GM18511 (cell line): ENCODE measurements around the gene SFSWAP.
"Not testable (repeated sequence)": the region's sequence is repeated elsewhere in the genome, so short reads cannot be mapped to it uniquely, and the experiment has no call there.

Experiments used
- ATAC-seq: cut with Tn5 transposase; IDR thresholded peaks from one replicate; pipeline ENCODE4 v1.9.1; 2021; ENCODE audit warnings: mild to moderate bottlenecking, moderate library complexity; ENCODE audit not compliant: unreplicated experiment

The SFSWAP gene

DNA sequence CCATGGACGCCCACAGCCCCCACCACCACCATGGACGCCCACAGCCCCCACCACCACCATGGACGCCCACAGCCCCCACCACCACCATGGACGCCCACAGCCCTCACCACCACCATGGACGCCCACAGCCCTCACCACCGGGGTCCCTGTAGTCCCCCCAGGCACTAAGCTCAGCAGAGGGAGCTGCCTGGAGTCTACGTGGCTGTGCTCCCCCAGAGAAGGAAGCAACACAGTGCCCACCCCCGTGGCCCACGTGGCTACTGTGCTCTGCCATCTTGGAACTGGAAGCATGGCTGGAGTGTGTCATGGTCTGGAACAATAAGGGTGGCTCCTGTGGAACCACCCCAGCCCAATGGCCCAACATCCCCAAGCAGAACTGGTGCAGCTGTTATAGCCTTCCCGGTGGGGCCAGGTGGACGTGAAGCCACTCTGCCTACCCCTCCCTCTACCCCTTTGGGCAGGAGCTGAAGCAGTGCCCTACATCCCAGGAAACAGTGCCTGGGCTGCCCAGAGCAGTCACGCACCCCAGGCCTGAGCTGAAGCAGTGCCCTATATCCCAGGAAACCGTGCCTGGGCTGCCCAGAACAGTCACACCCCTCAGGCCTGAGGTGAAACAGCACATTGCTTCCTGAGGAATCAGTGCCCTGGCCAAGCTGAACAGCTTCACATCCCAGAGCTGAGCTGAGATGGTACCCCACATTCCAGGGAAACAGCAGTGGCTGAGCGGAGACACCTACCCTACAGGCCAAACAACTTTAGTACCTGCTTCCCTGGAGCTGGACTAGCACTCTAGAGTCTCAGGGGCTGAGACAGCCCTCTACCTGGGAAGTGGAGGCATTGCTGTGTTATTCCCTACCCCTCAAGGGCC lies 9.0 kb upstream of the SFSWAP start:
- no peak for ATAC-seq

DNA sequence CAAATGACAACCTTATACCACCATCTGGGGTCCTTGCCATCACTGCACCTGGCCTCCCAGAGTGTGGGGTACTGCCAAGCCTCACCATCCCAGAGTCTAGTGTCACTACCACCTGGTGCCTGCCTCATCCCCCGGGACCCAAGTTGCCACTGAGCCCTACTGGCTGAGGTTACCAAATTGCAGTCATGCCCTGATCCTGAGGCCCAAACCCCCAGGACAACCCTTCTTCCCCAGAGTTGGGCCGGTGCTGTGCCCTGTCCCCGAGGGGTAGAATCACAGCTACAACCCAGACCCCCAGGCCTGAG lies 8.4 kb upstream of the SFSWAP start:
- no peak for ATAC-seq

DNA sequence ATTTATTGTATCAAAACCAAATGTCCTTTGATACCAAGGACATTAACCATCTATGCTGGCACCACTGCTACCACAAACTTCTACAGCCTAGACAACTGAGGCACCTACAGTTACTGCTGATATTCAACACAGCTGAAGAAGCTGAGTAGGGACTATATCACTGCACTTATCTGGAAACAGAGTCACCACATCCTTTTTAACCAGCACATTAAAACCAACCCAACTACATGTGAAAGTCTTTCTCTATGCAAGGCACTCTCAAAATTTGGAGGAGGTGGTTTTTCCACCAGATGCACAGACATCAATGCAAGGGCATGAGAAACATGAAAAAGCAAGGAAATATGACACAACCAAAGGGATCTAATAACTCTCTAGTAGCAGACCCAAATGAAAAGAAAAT lies 7.7 kb upstream of the SFSWAP start:
- no peak for ATAC-seq

DNA sequence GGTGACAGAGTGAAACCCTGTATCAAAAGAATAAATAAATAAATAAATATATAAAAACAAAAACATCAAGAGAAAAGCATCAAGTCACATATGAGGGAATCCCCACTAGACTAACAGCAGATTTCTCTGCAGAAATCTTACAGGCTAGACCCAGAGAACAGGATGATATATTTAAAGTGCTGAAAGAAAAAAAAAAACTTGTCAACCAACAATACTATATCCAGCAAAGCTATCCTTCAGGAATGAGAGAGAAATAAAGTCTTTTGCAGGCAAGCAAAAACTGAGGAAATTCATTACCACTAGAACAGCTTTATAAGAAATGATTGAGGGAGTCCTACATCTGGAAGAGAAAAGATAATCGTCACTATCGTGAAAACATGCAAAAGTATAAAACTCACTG lies 6.4 kb upstream of the SFSWAP start:
- no peak for ATAC-seq

DNA sequence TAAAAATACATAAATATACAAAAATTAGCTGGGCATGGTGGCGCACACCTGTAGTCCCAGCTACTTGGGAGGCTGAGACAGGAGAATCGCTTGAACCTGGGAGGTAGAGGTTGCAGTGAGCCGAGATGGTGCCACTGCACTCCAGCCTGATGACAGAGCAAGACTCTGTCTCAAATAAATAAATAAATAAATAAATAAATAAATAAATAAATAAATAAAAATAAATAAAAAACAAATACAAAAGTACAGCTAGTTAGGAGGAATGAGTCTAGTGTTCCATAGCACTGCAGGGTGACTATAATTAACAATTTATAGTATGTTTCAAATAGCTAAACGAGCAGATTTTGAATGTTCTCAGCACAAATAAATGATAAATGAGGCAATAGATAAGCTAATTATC lies 4.2 kb upstream of the SFSWAP start:
- not testable (repeated sequence) for ATAC-seq

DNA sequence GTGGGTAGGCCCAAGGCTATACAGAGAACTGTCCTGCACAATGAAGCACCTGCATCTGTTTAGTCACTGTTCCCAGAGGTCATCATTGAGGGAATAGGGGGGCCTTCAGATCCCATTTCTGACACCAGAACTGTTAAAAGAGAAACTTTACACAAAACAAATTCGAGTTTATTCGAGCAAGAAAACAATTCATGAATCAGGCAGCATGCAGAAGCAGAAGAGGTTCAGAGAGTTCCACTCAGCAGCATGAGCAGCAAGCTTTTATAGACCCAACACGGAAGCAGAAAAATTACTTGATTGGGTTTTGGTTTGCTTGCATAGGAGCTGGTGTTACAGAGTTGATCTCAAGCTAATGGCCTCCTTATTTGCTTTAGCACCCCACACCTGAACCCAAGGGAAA lies 1.7 kb upstream of the SFSWAP start:
- no peak for ATAC-seq

DNA sequence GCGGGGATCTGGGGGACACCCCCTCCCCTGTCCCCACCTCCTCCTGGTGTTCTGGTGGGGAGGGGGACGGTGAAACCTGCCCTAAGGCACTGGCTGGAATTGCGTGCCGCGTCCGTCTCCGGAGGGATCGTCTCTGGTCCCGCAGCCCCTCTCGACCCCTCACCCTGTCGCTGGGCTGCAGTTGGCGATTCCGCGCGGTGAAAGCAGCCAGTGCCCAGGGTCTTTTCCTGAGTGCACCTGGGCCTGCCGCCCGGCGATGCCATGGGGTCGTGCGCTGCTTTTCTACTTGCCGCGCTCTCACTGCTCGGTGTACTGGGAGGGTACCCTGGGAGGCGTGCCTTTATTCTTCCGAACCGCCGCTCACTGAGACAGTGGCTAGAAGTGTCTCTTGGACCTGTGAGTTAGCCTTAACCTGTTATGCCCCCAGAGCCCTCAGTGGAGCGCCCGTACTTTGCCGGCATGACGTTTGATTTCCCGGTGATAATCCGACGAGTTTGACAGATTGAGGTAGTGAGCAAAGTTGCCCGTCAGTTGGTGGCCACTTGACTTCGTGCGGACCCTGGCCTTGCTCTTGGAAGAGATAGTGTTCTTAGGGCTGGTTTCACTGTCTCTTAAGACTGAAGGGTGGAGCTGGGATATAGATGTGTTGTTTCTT lies 788 bp downstream of the SFSWAP start:
- ATAC-seq, result no peak

DNA sequence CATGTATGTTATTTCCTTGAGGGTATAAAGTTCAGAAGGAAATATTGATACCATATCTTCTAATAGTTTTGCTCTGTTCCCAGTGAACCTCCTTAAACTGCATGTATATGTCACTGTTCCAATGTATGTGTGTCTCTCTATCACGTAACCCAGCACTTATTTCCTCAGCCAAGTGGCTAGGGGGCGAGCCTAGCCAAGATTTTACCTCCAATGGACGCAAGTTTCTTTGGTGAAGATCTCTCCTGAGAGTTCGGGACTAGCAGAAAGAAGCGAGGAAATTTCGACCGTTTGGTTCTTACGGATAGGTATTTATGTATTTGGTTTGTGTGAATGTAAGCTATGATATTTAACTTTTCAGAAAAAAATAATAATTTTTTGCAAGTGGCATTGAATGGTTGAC lies 2.5 kb downstream of the SFSWAP start:
- no peak for ATAC-seq

DNA sequence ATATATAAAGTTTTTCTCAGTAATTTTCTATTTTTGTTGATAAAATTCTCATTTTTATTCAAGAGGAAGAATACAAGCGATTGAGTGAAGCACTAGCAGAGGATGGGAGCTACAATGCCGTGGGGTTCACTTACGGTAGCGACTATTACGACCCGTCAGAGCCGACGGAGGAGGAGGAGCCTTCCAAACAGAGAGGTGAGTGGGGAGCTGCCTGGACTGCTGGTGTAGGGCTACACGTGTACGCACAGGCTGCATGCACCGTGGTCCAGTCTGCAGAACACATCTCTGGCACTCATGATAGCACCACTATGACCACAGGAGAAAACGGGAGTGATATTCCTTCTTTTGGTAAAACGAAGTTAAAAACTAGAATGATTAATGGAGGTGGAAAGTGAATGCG lies 3.9 kb downstream of the SFSWAP start:
- ATAC-seq, result no peak

DNA sequence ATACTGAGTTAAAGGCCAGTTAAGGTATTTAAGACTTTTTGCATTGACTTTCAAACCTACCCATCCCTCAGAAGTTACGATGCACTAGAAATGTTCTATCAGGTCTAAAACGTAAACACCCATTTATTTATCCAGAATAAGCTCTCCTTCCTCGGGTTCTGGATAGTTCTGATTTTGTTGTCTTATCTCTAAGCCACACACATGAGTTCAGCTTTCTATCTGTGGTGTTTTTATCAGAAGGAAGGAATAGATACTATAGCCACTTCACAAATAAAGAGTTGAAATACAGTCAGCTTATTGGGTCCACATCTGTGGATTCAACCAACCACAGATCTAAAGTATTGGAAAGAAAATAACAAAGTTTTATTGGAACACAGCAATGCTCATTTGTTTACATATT lies 5.4 kb downstream of the SFSWAP start:
- ATAC-seq, result no peak

DNA sequence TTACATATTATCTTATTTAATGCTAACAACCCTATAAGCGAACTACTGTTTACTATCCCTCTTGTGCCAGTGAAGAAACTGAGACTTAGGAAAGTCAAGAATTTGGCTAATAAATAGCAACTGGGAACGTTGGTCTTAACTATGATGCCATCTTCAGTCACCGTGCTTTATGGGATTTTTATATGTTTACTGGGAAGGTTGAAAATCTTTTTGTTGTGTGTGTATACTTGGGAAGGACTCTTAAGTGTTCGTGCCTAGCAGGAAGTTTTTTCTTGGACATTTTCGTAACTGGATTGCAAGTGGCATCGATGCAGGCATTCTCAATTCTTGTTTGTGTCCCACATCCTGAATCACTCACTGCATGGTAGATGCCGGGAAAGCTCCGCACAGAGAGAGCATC lies 9.4 kb downstream of the SFSWAP start:
- no peak for ATAC-seq

DNA sequence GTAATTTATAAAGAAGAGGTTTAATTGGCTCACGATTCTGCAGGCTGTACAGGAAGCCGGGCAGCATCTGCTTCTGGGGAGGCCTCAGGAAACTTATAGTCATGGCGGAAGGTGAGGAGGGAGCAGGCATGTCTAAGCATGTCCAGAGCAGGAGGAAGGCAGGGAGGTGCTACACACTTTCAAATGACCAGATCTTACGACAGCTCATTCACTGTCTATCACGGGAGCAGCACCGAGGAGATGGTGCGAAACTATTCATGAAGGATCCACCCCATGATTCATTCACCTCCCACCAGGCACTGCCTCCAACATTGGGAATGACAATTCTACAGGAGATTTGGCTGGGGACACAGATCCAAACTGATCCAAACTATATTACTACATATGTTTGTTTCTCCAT lies 10.0 kb downstream of the SFSWAP start:
- ATAC-seq, result no peak

DNA sequence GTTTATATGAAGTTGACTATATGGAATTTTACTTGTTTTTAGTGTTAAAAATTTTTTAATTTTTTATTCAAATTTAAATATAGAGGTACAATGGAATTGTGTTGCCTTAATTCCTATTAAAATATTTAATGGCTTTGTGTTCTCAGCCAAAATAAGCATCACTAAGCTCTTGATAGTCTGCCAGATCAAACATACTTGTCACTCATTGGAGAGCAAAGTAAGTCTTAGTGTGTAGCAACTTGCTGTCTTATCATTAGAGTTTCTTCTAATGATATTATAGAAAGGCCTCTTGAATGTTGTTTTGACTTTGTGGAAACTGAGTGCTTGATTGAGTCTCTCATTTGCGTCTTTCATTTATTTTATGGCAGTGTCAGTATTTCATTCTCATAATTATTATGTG lies 10.7 kb downstream of the SFSWAP start:
- ATAC-seq, result no peak

DNA sequence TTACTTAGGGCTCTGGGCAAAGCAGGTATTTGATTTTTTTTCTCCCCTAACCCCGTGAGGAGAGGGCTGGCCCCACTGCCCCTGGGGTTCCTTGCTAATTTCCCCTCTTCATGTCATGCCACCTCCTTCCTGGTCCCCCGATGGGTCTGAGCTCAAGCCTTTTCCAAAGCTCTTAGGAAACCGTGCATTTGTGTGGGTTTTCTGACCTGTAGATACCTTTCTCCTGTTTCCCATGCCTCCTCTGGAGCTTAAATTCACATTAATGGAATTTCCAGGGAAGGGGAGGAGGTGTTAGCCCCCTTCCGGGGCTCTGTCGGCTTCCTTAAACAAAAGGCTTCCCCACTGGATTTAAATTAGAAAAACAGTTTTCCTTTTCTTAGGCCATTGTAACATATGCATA lies 12.6 kb downstream of the SFSWAP start:
- no peak for ATAC-seq

DNA sequence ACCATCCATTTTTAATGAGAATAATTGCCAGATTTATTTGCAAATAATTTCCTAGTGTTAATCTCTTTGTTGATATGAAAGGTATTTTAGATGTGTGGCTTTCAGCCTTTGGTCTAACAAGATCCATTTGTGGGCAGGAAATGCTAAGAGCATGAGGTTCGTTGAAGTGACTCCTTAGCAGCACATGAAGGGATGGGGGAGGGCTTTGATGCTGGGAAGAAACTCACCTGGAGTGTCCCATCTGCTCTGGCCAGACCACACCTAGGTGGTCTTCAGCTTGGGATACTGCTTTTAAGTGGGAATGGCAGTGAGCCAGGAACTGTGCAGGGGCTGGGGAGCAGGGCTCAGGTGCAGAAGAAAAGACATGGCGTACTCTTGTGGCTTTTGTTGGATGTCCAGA lies 13.6 kb downstream of the SFSWAP start:
- no peak for ATAC-seq

DNA sequence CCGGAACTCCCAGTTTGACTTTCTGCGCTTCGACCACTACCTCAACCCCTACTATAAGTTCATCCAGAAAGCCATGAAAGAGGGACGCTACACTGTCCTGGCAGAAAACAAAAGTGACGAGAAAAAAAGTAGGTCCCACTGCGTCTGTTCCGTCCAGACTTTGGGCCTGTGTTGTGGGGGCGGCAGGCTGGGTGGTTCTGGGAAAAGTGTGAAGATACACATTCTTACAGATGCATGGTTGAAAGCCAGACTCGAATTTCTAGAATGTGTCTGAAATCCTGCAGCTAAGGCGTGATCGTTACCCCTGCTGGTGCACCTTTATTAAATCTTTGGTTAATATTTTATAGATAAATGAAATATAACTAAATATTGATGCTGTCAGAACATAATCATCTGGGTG lies 14.6 kb downstream of the SFSWAP start:
- ATAC-seq, result no peak

DNA sequence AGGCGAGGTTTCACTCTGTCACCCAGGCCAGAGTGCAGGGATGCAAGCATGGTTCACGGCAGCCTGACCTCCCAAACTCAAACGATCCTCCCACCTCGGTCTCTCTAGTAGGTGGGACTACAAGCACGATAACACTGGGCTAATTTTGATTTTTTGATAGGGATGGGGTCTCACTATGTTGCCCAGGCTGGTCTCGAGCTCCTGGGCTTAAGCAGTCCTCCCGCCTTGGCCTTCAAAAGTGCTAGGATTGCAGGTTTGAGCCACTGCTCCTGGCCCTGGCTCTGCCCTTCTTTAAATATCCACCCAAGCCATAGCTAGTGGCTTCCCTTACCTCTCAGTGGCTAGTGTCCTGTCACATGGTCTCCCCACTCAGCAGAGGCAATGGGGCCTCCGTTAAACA lies 17.8 kb downstream of the SFSWAP start:
- ATAC-seq, result no peak

DNA sequence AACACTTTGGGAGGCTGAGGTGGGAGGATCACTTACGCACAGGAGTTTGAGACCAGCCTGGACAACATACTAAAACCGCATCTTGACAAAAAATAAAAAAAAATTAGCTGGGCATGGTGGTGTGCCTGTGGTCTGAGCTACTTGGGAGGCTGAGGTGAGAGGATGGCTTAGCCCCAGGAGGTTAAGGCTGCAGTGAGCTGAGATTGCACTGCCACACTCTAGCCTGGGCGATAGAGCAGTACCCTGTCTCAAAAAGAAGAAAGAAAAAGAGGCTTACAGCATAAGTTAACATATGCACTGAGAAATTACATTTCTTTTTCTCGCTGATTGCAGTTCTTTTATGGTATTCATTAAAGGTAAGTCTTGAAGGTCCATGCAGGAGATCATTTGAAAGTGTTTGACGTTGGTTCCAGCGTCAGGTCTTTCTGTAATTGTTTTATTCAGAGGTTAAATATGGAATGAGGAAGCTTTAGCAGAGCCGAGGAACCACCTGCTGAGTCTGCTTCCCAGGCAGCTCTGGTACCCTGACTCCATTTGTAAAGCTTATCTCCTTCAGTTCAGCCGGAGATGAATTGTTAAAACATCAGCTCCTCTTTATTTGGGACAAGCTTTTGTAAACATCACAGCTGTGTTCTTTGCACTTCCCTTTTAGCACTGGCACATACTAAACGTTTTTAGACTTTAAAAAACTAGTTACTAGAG lies 18.5 kb downstream of the SFSWAP start:
- ATAC-seq, result no peak

DNA sequence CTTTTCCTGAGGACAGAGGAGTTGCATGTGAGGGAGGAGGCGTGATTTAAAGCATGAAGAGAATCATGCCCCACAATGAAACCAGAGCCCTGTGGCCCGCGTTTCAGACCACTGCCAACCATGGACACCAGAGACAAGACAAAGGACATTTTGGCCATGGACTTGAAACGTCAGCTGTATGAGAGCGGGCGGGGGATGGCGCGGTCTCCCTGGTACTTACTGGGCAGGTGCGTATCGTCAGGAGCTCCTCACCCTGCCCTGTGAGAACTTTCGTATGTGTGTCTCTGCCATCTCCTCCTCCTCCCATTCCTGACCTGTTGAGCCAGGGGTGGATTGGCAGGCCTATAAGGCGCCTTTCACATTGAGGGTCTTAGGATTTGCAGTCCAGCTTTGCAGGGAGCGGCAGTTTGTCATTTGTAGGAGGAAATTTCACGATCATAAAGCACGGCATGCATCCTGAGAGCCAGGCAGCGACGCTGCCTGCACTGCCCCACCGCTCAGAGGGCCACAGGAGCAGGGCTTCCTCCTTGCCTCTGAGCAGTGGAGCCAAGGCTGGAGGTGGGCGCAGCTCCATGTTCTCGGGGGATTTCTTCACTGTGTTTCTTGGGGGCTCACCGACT lies 22.2 kb downstream of the SFSWAP start:
- no peak for ATAC-seq

DNA sequence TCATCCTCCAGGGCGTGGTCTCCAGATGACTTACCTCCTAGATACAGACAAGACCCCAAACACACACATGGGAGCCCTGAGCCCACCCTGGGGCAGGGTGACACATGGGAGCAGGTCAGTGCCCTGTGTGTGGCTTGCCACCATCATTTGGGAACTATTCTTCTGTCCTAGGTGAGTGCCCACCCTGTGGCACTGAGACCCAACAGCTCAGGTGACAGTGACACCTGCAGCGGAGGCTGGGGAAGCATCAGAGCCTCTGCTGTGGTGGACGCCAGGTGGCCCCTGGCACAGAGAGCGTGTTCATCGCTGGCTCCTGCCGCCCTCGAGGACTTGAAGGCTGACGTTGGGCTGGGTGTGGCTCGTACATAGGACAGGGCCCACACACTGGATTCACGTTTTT lies 23.0 kb downstream of the SFSWAP start:
- no peak for ATAC-seq

DNA sequence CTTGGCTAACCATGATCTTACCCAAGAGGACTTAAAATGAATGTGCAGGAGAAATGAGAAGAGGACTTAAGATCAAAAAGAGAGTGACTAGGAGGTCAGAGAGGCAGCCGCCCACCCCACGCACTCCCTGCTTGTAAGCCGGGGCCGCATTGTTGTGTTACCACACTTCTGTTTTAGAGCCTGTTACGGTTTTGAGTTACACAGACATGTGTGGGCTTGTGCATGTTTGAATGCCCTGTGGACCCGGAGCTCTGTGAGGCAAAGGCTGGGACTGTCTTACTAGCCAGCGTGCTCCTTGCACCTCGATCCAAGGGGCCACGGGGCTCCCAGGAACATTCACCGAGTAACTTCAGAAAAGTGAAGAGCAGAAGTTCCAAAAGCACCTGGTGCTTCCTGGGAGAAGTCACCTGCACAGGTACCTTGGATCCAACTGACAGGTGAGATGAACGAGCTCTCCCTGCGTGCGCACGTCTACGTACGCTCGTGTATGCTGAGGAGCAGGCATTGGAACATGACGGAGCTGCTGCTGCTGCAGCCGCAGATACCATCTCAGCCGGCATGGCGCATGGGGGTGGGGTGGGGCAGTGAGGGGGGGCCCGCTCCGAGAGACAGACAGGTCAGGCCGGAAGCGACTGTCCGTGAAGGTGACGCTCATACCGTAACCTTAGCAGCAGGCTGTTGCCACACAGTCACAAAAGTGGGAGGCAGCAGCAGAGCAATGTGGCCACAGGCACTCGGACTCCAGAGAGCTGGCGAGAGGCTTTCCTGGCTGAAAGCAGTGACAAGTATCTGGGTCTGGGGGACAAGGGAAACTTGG lies 23.7 kb downstream of the SFSWAP start:
- no peak for ATAC-seq
